K562 treated with DMSO at 1 percent for 24 hours (cell line): ENCODE data around the gene IL34. TPM values are rescaled to one million over a fixed set of nuclear protein-coding genes. Genes with fewer than 3 reads are reported as not detected.

Experiments
- total RNA-seq: library from RNA; unstranded; fragments of 300-600 nt; gene quantifications from 2 replicates; pipeline ENCODE4 v1.2.3, GENCODE V29; 2022; ENCODE audit warnings: low read depth; ENCODE audit not compliant: insufficient read depth

Gene IL34
- total RNA-seq: not detected in 2 replicates

DNA sequence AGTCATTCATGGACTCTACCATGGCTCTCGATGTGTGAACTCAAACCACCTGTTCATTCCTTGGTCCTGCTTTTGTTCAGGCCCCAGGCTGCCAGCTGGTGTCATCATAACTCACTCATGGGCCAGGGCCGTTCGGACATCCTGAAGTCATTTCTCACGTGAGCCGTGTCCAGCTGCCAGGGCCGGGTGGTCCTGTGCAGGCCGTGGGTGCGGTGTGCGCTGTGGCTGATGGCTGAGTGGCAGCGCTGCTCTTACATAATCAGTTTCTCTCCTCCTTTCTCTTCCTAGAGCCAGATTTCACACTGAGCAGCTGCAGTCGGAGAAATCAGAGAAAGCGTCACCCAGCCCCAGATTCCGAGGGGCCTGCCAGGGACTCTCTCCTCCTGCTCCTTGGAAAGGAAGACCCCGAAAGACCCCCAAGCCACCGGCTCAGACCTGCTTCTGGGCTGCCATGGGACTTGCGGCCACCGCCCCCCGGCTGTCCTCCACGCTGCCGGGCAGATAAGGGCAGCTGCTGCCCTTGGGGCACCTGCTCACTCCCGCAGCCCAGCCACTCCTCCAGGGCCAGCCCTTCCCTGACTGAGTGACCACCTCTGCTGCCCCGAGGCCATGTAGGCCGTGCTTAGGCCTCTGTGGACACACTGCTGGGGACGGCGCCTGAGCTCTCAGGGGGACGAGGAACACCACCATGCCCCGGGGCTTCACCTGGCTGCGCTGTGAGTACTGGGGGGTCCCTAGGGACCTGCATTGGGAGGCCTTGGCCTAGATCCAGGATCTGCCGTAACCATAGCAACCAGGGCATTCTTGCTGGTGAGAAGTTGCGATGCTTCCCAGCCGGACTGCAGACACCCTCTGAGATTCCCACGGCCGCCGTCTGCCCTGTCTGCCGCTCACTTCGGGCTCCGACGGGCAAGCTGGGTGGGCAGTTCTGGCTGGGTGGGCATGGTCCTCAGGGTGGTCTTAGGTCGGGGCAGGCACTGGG lies at the start of gene IL34:
TSS of gene IL34 (plus strand) at position 300 of the 982 bp plus-strand sequence. CDS start at position 689, 389 bp downstream.

DNA sequence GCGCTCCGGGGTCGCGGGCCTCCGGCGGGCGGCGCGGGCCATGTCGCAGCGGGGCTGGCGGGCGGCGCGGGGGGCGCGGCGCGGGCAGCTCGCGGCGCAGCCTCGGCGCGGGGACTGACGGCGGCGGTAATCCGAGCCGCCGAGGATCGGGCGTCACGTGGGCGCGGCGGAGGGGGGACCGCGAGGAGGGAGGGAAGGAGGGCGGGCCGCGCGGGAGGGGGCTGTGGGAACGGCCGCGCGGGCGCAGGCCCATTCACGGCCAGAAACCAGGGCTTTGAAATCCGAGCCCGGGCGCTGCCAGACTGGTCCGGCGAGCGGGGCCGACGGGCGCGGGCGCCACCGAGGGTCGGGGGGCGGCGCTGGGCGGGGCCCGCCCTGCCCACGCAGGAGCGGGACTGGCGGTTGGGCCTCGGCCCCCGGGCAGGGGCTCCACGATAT lies 39.6 kb downstream of the IL34 start, which contains the start of gene MTSS2:
TSS of gene MTSS2 (minus strand) at position 116 of the 438 bp plus-strand sequence. CDS start 262 bp downstream, outside the sequence.

Other genes starting within 250 kb of the IL34 start
- gene ST3GAL2, start 207.5 kb upstream of the IL34 start, total RNA-seq: 91.3 and 105 TPM in 2 replicates
- gene FCSK, start 192.0 kb upstream of the IL34 start, total RNA-seq: 9.2 and 11.9 TPM in 2 replicates
- 76.7 and 83.6 TPM in 2 replicates for gene COG4, start 123.0 kb upstream of the IL34 start, total RNA-seq
- 53.3 and 60.2 TPM in 2 replicates for gene SF3B3, start 122.7 kb upstream of the IL34 start, total RNA-seq
- 41.8 and 42.2 TPM in 2 replicates for gene MTSS2, start 39.5 kb downstream of the IL34 start, total RNA-seq
- 42.6 and 42.8 TPM in 2 replicates for gene VAC14, start 154.6 kb downstream of the IL34 start, total RNA-seq